NCI-H1048 (cell line): ENCODE data around the gene ZNF804B.

ENCODE experiments used
- DNase-seq: peaks from one replicate; lab custom pipeline; 2025; lab: John Stamatoyannopoulos, UW

Gene ZNF804B

DNA sequence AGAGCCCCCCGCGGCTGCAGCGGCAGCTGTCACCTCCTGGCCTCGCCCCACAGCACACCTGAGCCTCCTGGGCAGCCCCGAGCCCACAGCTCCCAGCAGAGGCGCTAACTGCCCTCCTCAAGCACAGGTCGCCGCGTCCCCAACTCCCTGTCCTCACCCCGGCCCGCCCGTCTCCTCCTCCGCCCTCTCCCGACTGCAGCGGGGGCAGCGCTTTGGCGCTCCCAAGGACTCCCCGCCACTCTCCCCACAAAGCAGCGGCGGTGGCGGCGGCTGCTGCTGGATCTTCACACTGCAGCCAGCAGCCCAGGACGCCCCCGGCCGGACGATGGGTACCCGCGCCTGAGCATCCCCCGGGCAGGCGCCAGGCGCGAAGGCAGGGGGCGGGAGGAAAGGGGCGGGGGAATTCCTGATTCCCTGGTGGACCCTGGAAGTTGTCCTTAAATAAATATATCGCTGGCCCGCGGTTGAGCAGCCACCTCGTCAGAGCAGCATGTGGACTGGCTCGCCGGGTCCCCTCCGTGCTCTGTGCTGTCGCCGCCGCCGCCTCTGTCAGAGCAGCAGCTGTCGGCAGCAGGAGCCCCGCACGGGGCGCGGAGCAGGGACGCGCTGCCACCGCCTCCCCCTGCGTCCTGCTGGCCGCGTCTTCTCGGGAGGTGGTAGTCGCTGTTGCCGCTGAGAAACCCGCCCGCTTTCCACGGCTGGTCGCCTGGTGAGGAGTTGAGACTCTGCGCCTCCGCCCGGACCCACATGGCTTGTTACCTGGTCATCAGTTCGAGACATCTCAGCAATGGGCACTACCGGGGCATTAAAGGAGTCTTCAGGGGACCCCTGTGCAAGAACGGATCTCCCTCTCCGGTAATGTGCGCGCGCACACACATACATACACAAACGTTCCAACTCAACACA, at the start of gene ZNF804B:
TSS of gene ZNF804B (plus strand) at position 471 of the 906 bp plus-strand sequence. CDS start at position 748, 277 bp downstream.
- no peak for DNase-seq

DNA sequence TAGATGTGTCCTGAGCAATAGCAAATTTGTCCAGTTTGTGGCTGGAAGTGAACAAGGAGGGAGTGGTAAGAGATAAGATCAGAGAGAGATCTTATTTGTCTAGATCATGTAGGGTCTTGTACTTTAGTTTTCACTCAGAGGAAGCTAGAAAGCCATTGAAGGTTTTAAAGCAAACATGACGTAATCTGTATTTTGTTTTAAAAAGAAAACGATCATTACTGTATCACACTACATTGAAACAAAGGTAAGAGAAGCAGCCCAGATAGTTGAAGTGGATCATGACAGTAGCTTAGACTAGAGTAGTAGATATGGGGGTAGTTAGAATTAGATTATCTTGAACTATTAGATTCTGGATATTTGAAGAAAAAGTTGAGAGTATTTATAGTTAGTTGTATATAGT, 23.6 kb upstream of the ZNF804B start:
- DNase-seq = no peak

DNA sequence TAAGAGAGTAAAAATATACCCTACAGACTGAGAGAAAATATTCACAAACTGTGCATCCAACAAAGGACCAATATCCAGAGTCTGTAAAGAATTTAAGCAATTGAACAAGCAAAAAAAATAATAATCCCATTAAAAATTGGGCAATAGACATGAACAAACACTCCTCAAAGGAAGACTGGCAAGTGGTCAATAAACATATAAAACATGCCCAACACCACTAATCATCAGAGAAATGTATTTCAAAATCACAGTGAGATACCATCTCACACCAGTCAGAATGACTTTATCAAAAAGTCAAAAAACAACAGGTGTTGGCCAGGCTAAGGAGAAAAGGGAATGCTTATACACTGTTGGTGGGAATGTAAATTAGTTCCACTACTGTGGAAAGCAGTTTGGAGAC, 21.9 kb upstream of the ZNF804B start:
- no peak for DNase-seq

DNA sequence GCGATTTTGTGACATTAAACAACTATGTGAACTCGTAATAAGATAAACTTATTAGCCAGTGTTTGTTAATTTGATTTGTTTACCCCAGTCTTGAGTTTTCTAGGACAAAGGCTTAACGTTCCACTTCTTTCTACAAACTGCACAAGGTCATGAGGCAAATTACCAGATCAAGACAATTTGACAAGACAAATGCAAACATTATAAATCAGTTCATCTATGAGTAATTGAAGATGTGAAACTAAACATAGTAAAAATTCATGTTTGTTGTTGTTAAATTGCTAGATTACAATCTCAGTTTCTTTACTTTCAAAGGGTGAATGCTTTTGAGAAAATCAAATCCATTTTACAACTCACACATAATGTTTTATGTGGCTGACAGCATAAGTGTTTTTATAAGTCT, 13.4 kb upstream of the ZNF804B start:
- DNase-seq = no peak

DNA sequence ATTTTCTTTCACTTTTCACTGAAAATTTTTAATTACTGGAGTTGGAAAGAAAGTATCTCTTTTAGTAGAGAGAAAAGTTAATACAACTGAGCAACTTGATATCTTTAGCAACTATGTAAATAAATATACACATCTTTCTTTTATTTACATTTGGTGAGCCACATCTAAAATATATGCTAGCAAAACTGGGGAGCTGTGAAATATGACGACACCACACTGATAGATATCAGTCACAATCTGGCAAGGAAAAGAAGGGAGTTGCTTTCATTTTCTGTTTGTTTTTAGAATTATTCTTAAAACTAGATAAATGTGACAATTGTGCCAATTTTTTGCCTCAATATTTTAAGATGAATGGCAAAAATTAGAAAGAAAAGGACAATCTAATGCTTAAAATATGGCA, 2.7 kb upstream of the ZNF804B start:
- DNase-seq = no peak

DNA sequence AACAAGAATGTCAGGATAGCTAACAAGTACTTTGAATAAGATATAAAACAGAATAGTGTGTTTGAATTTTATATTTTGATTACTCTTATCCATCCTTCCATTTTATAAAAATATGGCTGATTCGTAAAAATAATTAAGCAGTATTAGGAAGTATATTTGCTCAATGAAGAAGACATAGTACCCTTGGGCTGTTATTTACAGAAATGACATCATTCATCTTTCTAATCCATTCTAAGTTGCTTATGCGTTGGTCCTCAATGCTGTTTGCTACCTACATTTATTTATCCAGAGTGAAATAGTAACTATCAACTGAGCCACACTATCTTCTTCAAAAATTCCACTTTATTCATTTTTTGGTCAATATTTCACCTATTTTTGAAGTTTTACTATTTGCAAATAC, 2.1 kb upstream of the ZNF804B start:
- no peak for DNase-seq

DNA sequence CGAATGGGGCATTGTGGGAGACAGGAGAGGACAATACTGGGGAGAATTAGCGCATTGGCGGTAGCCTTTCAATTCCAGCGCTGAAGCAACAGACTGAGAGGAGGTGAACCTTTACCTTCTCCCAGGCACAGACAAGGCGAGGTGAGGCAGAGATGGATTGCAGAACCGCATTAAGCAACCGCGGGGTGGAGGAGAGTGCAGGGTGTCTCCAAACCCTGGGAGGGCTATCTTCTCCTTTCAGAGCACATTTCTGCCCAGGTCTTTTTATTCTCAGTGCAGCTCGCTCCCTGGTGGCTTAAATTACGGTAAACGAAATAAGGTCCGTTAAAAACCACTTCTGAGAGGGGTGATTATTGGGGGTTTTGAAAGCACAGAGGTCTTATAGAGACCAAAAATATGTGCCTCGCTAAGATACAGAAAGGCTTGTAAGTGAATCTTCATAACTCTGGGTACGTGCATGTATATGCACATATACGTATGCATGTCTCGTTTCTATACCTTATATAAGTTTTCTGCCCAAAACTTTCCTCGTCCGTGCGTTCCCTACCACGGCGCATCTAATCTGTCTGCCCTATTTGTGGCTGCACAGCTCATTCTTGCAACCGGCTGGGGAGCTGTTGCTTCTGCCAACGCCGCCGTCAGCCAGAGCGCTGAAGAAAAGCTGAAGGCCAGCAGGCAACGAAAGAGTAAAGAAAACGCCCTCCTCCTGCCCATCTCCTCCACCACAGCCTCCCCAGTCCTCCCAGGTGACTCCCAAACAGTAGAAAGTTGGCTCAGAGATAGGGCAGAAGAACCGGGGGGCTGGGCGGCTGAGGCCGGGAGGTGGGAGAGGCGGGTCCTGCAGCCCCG, 895 bp upstream of the ZNF804B start:
- no peak for DNase-seq

DNA sequence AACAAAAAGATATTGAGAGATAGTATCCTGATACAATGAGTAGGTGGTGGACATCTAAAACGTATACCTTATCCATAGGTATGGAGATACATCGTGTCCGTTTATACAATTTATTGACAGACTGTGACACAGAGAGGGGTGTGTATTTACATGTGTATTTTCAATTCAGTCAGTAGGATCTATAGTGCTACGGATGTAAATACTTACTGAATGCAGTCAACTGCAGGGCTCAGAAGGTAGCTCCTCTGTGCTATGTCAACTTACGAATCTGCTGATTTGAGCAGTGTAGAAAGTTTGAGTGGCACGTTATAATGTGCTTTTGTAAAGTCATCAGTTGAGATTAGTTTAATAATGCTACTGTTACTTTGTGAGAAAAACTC, 626 bp downstream of the ZNF804B start:
- DNase-seq = no peak

DNA sequence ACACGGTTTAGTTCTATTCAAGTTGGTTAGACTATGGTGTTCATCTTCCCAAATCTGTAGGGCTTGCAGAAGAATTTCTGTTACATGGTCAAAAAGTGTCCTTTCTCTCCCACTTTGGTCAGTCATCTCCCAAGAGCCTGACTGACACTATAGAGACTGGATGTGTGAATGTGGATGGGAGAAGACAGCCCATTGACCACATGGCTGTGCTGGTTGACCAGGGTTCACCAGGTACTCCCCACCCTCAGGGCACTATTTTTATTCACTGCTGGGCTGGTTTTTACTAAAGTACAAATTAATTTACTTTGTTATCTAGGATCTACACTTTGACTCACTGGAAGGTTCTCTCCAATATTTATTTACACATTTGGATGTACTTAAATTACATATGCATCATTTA, 2.3 kb downstream of the ZNF804B start:
- DNase-seq = no peak

DNA sequence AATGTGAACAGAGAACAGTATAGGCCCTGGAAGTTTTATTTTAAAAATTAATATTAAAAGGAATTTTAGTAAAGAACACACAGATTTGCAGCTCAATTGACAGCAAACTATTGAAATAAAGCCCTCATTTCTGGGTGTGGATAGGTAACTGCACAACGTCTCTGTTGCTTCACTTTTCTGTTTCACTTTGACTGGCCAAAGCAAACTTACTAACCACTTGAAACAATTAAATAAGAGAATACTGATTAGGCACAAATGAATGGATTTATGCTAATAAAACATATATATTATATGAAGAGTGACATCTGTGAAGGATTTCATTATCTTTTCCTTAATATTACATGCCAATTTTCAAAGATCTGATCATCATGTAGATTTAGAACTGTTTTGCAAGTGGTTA, 11.9 kb downstream of the ZNF804B start:
- DNase-seq = no peak

DNA sequence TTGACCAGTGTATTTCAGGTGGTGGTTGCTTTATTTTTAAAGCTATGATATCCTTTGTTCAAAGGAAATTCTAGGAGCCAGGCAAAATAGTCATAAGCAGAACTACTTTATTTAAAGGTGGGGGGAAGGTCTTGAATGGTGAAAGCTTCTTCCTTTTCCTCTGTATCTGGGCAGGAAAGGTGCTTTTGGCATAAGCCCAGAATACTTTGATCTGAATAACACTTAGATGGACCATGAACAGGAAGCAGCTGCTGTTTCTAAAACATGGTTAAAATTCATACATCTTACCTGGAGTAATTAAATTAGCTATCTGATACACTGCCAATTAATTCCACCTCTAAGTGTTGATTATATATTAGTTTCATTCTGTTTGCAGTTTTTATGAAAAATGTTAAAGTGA, 13.3 kb downstream of the ZNF804B start:
- DNase-seq = no peak

DNA sequence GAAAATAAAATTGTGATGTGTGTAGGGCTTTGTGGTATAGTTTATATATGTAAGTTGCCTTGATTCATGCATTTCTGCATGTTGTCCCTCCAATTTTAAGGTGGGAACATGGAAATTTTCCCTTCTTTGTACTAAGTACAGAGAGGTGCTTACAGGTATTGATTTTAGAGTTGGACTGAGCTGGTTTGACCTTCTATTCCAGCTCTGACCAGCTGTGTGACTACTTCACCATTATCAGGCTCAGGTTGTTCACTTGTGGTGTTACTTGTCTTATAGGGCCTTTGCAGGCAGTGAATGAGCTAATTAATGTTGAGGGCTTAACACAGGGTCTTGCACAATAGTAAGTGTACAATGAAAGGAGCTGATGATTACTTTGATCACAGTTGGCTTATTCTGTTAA, 16.3 kb downstream of the ZNF804B start:
- DNase-seq = no peak

DNA sequence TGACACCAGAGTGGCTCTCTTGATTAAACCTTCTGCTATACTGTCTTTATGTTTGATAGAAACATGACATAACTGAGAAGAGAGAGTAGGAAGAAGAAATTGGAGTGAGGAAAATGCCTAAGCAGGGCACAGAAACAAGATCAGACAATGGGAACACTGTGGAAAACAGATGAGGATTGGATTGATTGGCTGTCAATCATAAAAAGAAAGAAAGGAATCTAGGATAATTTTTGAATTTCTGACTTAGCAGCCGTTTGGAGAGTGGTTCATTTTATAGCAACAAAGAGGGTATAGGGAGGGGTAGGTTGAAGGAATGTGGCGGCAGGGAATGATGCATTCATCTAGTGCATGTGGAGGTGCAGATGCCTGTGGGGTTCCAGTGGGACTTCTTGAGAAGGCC, 28.3 kb downstream of the ZNF804B start:
- no peak for DNase-seq

DNA sequence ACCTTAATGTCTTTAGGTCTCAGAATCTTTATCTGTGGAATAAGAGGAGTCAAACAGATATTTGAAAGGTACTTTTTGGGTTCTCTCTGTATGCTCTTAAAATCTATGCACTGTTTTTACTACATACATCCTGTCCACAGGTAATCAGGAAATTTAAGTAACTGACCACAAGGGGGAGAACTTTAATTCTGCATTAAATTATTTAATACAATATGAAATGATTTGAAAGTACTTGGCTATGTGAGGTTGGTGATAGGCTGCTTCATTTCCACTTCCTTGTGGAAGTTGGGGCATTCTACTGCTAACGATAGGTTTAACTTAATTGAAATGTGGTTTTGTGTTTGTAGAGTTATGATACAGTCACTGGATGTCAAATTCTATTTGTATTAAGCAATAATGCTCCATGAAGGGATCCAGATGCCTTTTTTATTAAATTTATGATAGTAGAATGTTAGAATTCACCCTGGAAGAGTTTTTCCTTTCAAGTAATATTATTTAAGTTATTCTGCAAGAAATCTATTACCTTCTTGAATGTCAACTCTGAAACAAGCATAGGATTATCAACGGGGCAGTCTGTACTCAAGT, 30.1 kb downstream of the ZNF804B start:
- peak; percentile 26 for DNase-seq

DNA sequence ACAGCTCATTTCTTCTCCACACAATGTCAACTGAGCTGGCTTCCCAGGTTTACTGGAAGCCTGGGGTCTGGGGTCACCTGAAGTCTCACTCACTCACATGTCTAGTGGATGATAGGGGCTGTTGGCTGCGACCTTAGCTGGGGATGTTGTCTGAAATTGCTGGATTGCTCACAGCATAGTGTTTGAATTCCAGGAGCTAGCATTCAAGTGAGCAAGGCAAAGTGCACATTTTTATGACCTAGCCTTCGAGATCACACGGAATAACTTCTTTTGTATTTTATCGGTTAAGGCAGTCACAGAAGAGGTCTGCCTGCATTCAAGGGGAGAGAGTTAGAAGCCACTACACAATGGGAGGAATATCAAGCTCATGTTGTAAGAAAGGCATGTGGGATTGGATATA, 32.4 kb downstream of the ZNF804B start:
- DNase-seq = no peak

DNA sequence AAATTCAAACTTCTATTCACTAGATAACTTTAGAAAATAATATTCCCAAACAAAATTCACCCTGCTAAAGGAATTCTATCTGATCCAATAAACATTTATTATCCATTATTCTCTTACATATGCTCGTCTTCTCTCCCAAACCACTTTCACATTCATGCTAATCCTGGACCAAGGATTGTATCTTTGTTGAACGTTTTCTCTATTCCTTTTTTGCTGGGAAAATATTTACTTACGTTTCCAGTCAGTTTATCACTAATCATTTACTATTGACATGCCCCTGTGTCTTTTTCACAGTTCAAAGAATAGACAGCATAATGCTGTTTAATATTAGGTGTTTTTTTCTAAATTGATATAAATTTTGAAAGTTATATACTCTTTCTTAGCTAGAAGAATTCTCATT, 32.9 kb downstream of the ZNF804B start:
- DNase-seq = no peak

DNA sequence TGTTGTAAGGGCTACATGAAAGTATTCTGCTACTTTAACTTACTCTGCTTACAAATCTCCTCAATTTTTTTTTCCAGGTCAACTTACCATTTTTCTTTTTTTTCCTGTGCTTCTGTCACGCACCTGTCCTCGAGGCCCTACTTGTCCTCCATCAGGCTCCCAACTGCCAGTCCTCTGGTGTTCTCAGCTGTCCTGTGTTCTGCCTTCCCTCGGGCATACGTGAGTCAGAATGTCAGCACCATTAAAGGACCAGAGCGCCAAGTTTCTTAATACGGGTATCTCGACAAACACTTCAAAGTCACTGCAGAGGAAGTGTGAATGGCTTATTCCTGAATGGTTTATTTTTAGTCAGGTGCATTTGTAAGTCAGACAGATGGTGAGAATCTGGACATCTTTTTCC, 36.1 kb downstream of the ZNF804B start, which contains the start of gene TEX47:
TSS of gene TEX47 (minus strand) at position 185 of the 400 bp plus-strand sequence. CDS start 795 bp downstream, outside the sequence.
- no peak for DNase-seq

DNA sequence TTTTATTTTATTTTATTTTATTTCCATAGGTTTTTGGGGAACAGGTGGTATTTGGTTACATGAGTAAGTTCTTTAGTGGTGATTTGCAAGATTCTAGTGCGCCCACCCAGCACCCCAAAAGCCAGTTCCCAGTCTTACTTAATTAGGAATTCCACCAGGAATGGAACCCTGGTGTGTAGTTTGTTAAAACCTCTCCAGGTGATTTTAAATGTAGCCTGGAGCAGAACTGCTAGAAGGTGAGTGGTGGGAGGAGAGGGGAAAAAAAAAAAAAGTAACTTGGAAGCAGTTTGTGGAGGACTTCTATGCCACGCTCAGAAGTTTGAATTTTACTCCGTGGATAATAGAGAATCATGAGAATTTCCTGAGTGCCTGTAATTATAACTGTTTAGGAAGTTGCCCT, 41.5 kb downstream of the ZNF804B start:
- DNase-seq = no peak

DNA sequence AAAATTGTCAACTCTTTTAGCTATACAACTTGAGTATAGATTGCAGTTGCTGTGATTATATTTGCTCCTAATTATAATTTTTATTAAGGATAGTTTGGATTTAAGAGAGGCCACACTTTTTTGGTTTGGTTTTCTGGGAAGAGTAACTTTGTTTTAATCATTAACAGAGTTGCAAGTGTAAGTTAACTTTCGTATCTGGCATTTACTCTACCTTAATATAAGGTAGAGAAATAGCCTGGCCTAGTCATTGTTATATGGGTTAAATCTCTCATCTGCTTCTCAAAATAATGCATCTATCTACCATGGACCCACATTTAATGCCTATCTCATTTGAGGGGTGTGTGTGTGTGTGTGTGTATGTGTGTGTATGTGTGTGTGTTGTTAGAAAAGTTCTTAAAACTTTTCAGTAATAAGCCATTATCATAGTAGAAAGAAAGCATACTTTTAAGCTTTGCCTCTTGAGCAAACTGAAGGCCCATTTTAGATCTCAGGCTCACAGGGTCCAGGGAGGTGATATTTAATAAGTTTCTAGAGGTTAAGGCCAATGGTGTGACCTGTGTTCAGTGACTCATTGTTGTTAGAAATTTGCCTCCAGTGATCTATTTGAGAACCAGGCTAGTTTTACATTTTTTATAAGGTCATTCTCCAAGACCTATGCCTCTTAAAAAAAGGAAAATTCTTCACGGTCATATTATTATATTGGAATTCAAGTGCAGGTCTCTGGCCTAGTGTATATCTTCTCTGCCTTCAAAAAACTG, 47.0 kb downstream of the ZNF804B start:
- no peak for DNase-seq

DNA sequence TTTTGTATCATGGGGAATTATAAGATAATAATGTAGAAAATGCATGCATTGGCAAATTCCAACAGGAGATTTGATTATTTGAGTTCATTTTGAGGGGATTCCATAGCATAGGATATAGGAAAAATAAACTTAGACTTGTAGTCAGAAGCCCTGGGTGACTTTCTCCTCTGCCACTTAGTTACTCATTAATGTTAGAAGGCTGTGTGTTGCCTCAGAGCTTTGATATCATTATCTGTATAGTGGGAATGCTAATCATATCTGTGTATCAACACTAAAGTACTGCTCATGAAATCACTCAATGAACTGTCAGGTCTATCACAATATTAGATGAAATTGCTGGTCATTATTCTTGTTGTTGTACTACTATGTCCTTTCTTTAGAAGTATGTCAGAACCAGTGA, 59.1 kb downstream of the ZNF804B start:
- no peak for DNase-seq

DNA sequence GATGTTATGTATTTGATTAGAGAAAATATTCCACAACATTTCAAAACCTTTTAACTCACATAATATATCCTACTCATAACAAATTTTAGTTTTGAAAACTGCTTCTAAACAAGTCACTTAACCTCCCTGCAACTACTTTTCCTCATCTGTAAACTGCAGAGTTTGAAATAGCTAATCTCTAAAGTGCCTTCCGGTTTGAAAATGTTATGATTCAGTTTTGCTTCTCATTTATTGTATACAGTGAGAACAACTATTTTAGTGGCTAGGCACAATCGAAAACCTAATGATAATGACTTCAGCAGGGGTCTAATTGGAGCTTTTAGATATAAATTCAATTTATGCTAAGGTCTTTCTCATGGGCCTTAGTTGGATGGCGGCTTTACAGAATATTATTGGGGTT, 66.7 kb downstream of the ZNF804B start:
- DNase-seq = no peak

DNA sequence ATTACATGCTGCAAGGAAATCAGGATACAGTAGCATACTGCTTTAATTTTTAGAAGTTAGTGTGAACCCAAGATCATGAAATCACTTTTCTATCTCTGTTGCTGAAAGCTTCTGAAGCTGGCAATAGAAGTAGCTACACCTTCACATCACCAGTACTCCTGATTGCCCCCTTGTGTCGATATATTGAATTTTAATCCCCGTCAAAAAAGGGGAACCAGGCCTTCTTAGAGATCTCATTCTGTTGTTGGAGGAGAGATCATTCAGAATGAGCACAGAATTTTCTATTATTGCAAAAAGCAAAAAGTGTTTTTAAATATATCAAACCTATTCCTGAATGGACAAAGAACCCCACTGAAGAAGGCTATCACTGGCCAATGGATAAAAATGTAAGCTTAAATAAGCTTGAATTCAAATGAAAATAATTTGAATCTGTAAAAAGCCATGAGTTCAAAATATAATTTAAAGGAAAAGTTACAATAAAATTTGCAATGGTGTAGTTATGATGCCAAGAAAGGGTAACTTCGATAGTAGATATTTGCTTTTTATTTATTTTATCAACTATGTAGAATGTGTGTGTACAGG, 75.7 kb downstream of the ZNF804B start:
- no peak for DNase-seq
